HG03039 (cell line): ENCODE measurements around the gene NOC2L.
"Not testable (repeated sequence)": the region's sequence is repeated elsewhere in the genome, so short reads cannot be mapped to it uniquely, and the experiment has no call there.

ENCODE experiments used
- ATAC-seq: cut with Tn5 transposase; IDR thresholded peaks from one replicate; pipeline ENCODE4 v1.9.1; 2021; ENCODE audit warnings: mild to moderate bottlenecking, moderate library complexity; ENCODE audit not compliant: unreplicated experiment

Gene NOC2L

GRCh38 chr1:963746-964525 lies 4.9 kb upstream of the NOC2L start:
- no peak for ATAC-seq

GRCh38 chr1:963301-963651 lies 4.2 kb upstream of the NOC2L start:
- no peak for ATAC-seq

GRCh38 chr1:962381-963300 lies 3.6 kb upstream of the NOC2L start:
- no peak for ATAC-seq

- ATAC-seq: no peak
These were observed 2.1 kb upstream of the NOC2L start for GRCh38 chr1:961132-961669.

- no peak for ATAC-seq
These were observed 1.5 kb upstream of the NOC2L start, which contains the start of gene KLHL17 for GRCh38 chr1:960363-961131. Gene KLHL17 (plus strand): TSS chr1:960584. CDS start chr1:960694, 110 bp downstream.

- no peak for ATAC-seq
These were observed 791 bp upstream of the NOC2L start for GRCh38 chr1:959731-960362.

GRCh38 chr1:956636-957035 lies 2.4 kb downstream of the NOC2L start:
- ATAC-seq: no peak

GRCh38 chr1:955474-955873 lies 3.6 kb downstream of the NOC2L start:
- no peak for ATAC-seq

GRCh38 chr1:954927-955326 lies 4.1 kb downstream of the NOC2L start:
- no peak for ATAC-seq

- no peak for ATAC-seq
These were observed 5.3 kb downstream of the NOC2L start for GRCh38 chr1:953524-954320.

- ATAC-seq: no peak
These were observed 6.5 kb downstream of the NOC2L start for GRCh38 chr1:952603-953002.

- no peak for ATAC-seq
These were observed 6.9 kb downstream of the NOC2L start for GRCh38 chr1:952201-952600.

- ATAC-seq: no peak
These were observed 7.7 kb downstream of the NOC2L start for GRCh38 chr1:951364-951763.

GRCh38 chr1:950881-951280 lies 8.2 kb downstream of the NOC2L start:
- no peak for ATAC-seq

GRCh38 chr1:950268-950667 lies 8.8 kb downstream of the NOC2L start:
- no peak for ATAC-seq

GRCh38 chr1:947958-948357 lies 11.1 kb downstream of the NOC2L start:
- ATAC-seq: no peak

- ATAC-seq: not testable (repeated sequence)
These were observed 12.2 kb downstream of the NOC2L start for GRCh38 chr1:946811-947210.

GRCh38 chr1:945688-946556 lies 13.1 kb downstream of the NOC2L start:
- ATAC-seq: no peak
